Naive B cell (primary cell): ENCODE results near the gene SPOUT1. TPM values are rescaled to one million over a fixed set of nuclear protein-coding genes. Genes with fewer than 3 reads are reported as not detected.
"Not testable (repeated sequence)": the region's sequence is repeated elsewhere in the genome, so short reads cannot be mapped to it uniquely, and the experiment has no call there.

Experiments
- ATAC-seq, 2 donors: fragments of 150-1000 bp; cut with Tn5 transposase; 2 replicates each; pipeline ENCODE4 v1.10.0; 2021; ENCODE audit warnings: low read depth in 2 of 2, mild to moderate bottlenecking in 2 of 2, moderate library complexity in 2 of 2
- DNase-seq: peaks from one replicate; pipeline ENCODE4 v3.0.0; 2022
- H3K27ac Mint-ChIP-seq, 6 donors: one replicate each; pipeline ENCODE4 v1.8.0; 2020 to 2022; ENCODE audit warnings: mild to moderate bottlenecking in 6 of 6, mixed read lengths in 6 of 6, moderate library complexity in 5 of 6, inconsistent platforms in 2 of 6
- H3K27me3 Mint-ChIP-seq, 3 donors: one replicate each; pipeline ENCODE4 v1.8.0; 2021 to 2022; ENCODE audit warnings: mixed read lengths in 3 of 3, mild to moderate bottlenecking in 1 of 3
- H3K36me3 Mint-ChIP-seq, 2 donors: one replicate each; pipeline ENCODE4 v1.8.0; 2020 to 2022; ENCODE audit warnings: mixed read lengths in 2 of 2, inconsistent platforms in 1 of 2, mild to moderate bottlenecking in 1 of 2
- H3K4me1 Mint-ChIP-seq, 3 donors: one replicate each; pipeline ENCODE4 v1.8.0; 2020 to 2022; ENCODE audit warnings: mixed read lengths in 3 of 3, inconsistent platforms in 1 of 3, mild to moderate bottlenecking in 1 of 3, moderate library complexity in 1 of 3
- H3K4me3 Mint-ChIP-seq, 8 donors: one replicate each; pipeline ENCODE4 v1.8.0; 2020 to 2022; ENCODE audit warnings: mild to moderate bottlenecking in 8 of 8, mixed read lengths in 8 of 8, moderate library complexity in 8 of 8, inconsistent platforms in 2 of 8
- H3K9me3 Mint-ChIP-seq, 7 donors: one replicate each; pipeline ENCODE4 v1.8.0; 2020 to 2022; ENCODE audit warnings: mixed read lengths in 7 of 7, mild to moderate bottlenecking in 5 of 7, inconsistent platforms in 2 of 7, moderate library complexity in 1 of 7
- polyA plus RNA-seq, 6 donors: library from polyadenylated mRNA; unstranded; fragments of 300-500 nt; fragmentation: Illumina TruSeq; gene quantifications; one replicate each; pipeline ENCODE4 v1.2.3, GENCODE V29; 2021; ENCODE audit warnings: low read depth in 6 of 6

Gene SPOUT1
- polyA plus RNA-seq, 6 donors from 2014 or later: 38.6 to 60.4 (median 52.5) TPM

DNA sequence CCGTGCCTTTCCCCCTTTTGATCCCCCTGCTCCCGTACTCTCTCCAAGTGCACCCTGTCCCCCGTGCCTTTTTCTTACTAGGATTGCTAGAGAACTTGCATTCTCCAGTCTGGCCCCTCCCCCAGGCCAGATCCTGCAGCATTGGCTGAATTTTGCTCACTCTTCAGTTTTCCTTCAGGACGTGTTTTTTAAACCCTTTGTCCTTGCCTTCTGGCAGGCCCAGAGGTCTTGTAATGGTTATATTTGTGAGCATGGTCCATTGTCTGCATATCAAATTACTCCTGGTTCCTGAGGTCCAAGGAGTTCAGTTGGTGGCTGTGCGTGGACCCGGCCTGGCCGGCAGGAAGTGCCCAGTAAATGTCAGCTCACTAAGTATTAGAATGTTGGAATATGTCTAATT, 41.9 kb downstream of the SPOUT1 start:
- peak overlapping the region in 5 of 6 donors; percentile 46 to 97 (median 94) for H3K27ac Mint-ChIP-seq
- H3K4me1 Mint-ChIP-seq: peaks cover 20 to 32% (median 21%) of the 10 kb centered on the region in 3 donors
- DNase-seq (no peak), ATAC-seq (no peak)
- H3K4me3 Mint-ChIP-seq: peak overlapping the region; percentile 88 to 99 (median 96)
- no peaks in the 10 kb centered on the region for H3K9me3 Mint-ChIP-seq
- H3K27me3 Mint-ChIP-seq: no peaks in the 10 kb centered on the region
- H3K36me3 Mint-ChIP-seq: peaks cover 0 to under 1% of the 10 kb centered on the region in 2 donors

DNA sequence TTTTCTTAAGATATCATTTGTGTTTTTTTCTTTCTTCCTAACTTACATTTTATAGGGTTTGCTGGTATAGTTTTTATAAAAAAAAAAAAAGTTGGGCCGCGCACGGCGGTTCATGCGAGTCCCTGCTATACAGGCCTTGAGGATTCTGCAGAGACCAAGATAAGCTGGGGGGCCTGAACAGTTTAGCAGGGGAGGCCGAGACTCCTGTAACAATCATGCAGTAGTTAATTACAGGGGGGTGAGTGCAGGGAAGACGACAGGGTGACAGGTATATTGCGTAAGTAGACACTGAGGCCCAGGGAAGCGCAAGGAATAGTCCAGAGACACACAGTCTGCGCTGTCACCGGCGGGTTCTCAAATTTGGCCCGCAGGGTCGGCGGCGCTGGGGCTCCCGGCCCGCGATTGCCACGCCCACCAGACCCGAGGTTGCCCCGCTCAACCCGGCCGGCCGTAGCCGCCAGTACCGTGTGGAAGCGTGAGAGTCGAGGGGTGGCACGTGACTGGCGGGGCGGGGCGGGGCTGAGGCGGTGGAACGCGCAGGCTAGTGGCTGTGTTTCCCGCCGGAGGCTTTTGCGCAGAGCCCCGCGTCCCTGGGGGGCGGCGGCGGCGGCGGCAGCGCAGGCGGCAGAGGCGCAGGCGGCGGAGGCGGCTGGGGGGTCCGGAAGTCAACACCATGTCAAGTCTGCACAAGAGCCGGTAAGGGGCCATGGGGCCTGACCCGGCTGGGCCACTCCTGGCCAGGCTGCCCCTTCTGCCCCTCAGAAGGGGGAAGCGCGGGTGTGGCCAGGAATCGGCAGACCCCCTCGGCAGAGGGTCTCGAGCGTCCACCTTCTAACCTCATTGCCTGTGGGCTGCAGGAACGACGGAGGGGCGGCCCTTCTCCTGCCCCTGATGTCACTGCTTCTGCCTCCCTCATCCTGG, 42.7 kb downstream of the SPOUT1 start, which contains the start of gene TBC1D13:
TBC1D13 (plus strand) TSS at position 573 of the 921 bp plus-strand sequence; CDS start at position 674, 101 bp downstream.
- DNase-seq (peak; percentile 94), ATAC-seq (peak; percentile 94 to 95)
- Mint-ChIP-seq H3K27me3 (no peaks in the 10 kb centered on the region), H3K4me1 (peaks cover 20 to 33% (median 22%) of the 10 kb centered on the region in 3 donors), H3K9me3 (no peaks in the 10 kb centered on the region), H3K4me3 (peak within 1 kb of the TSS; percentile 88 to 99 (median 96)), H3K27ac (peak within 1 kb of the TSS; percentile 54 to 99 (median 94)), H3K36me3 (peaks cover 0 to under 1% of the 10 kb centered on the region in 2 donors)

DNA sequence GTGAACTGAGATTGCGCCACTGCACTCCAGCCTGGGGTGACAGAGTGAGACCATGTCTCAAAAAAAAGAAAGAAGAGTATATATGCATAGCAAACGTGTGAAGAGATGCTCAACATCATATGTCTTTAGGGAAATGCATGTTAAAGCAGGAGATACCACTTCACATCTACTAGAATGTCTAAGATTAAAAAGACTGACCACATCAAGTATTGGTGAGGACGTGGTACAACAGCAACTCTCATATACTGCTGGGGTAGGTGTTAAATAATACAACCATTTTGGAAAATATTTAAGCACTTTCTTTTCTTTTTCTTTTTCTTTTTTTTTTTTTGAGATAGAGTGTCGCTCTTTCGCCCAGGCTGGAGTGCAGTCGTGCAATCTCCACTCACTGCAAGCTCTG, 44.2 kb downstream of the SPOUT1 start:
- Mint-ChIP-seq H3K27ac (peak overlapping the region in 2 of 6 donors; percentile 70 to 74), H3K36me3 (peaks cover 0 to 7% of the 10 kb centered on the region in 2 donors), H3K27me3 (no peaks in the 10 kb centered on the region), H3K4me3 (peak overlapping the region in 6 of 8 donors; percentile 9 to 77 (median 38)), H3K4me1 (peaks cover 21 to 39% (median 29%) of the 10 kb centered on the region in 3 donors), H3K9me3 (peaks cover 0 to 6% (median 0%) of the 10 kb centered on the region in 7 donors)
- DNase-seq (no peak), ATAC-seq (no peak)

- ATAC-seq (no peak), DNase-seq (no peak)
- Mint-ChIP-seq H3K4me1 (peaks cover 12 to 25% (median 20%) of the 10 kb centered on the region in 3 donors), H3K27me3 (no peaks in the 10 kb centered on the region), H3K4me3 (no peak overlapping the region), H3K9me3 (peaks cover 0 to 6% (median 0%) of the 10 kb centered on the region in 7 donors), H3K27ac (no peak overlapping the region), H3K36me3 (peaks cover 0 to 7% of the 10 kb centered on the region in 2 donors)
These were observed 46.9 kb downstream of the SPOUT1 start for GRCh38 chr9:128782669-128783068.

DNA sequence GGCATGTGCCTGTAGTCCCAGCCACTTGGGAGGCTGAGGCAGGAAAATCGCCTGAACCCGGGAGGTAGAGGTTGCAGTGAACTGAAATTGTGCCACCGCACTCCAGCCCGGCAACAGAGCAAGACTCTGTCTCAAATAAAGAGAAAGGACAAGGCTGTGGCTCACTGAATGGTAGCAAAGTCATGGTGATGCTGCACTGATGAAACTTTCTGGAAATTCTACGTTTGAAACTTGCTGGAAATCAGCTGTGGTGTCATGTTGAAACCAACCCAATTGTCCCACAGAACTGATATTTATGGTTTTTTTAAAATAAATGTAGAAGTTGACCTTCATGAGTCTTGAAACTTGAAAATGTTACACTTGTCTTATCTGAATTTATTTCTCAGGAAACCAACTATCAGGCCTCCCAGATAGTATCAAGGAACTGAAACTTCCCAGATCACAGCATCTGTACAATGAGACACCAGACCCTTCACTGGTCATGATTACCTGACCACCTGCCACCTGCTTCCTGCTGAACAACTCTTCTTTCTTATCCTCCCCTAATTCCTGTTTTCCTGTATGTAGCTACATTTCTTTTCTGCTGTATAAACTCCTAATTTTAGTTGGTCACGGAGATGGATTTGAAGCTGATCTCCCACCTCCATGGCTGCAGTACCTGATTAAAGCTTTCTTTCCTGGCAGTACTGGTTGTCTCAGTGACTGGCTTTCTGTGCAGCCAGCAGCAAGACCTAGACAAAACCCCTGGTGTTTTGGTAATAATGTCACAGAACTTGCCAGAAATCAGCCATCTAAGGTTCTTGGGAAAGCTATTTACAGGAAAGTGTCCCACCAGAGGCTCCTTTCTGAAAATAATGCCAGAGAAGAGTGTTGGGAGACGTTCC, 48.2 kb downstream of the SPOUT1 start:
- Mint-ChIP-seq H3K4me1 (peaks cover 5 to 20% (median 12%) of the 10 kb centered on the region in 3 donors), H3K9me3 (peaks cover 0 to 6% (median 0%) of the 10 kb centered on the region in 7 donors), H3K4me3 (peak overlapping the region in 6 of 8 donors; percentile 26 to 68 (median 41)), H3K27me3 (no peaks in the 10 kb centered on the region), H3K27ac (peak overlapping the region in 5 of 6 donors; percentile 24 to 90 (median 60)), H3K36me3 (peaks cover 0 to 7% of the 10 kb centered on the region in 2 donors)
- DNase-seq: peak; percentile 24
- ATAC-seq: peak; percentile 68 to 74

GRCh38 chr9:128780093-128780492, 49.5 kb downstream of the SPOUT1 start:
- H3K36me3 Mint-ChIP-seq, H3K4me3 Mint-ChIP-seq, H3K9me3 Mint-ChIP-seq, DNase-seq, H3K27me3 Mint-ChIP-seq, H3K27ac Mint-ChIP-seq, ATAC-seq: not testable (repeated sequence)
- peaks cover 5 to 17% (median 12%) of the 10 kb centered on the region in 3 donors for H3K4me1 Mint-ChIP-seq

DNA sequence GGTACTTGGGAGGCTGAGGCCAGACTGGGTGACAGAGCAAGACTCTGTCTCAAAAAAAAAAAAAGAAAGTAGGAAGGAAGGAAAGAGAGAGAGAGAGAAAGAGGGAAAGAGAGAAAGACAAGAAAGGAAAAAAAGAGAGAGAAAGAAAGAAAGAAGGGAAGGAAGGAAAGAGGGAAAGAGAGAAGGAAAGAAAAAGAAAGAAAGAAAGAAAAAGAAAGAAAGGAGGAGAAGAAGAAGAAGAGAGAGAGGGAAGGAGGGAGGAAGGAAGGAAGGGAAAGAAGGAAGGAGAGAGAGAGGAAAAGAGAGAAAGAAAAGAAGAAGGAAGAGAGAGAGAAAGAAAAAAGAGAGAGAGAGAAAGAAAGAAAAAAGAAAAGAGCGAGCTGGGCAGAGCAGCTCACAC, 54.8 kb downstream of the SPOUT1 start:
- H3K27me3 Mint-ChIP-seq: no peaks in the 10 kb centered on the region
- H3K9me3 Mint-ChIP-seq: no peaks in the 10 kb centered on the region
- H3K36me3 Mint-ChIP-seq: peaks cover 0 to 8% of the 10 kb centered on the region in 2 donors
- no peak for ATAC-seq
- H3K4me1 Mint-ChIP-seq: peaks cover 15 to 27% (median 15%) of the 10 kb centered on the region in 3 donors
- DNase-seq: no peak
- H3K4me3 Mint-ChIP-seq: no peak overlapping the region
- no peak overlapping the region for H3K27ac Mint-ChIP-seq

DNA sequence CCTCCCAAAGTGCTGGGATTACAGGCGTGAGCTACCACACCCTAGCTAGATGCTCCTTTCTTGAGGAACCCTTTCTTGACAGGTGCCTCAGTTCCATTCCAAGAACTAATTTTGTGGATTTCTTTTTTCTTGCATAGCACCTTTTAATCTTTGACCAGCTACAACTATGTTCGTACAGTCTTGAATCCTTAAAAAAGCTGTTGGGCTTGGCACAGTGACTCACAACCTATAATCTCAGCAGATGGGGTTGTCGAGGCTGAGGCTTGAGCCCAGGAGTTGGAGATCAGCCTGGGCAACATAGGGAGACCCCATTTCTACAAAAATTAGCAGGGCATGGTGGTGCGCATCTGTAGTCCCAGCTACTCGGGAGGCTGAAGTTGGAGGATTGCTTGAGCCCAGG, 56.5 kb downstream of the SPOUT1 start:
- H3K4me3 Mint-ChIP-seq: peak overlapping the region in 7 of 8 donors; percentile 42 to 97 (median 95)
- DNase-seq: no peak
- H3K27ac Mint-ChIP-seq: peak overlapping the region in 5 of 6 donors; percentile 36 to 98 (median 97)
- no peak for ATAC-seq
- peaks cover 19 to 36% (median 27%) of the 10 kb centered on the region in 3 donors for H3K4me1 Mint-ChIP-seq
- no peaks in the 10 kb centered on the region for H3K9me3 Mint-ChIP-seq
- no peaks in the 10 kb centered on the region for H3K27me3 Mint-ChIP-seq
- peaks cover 0 to 8% of the 10 kb centered on the region in 2 donors for H3K36me3 Mint-ChIP-seq

GRCh38 chr9:128771745-128772519, 57.7 kb downstream of the SPOUT1 start, which contains the start of gene ZER1:
ZER1 (minus strand) TSS chr9:128771927; CDS start chr9:128755565, 16,362 bp downstream.
- Mint-ChIP-seq H3K36me3 (peaks cover 0 to 8% of the 10 kb centered on the region in 2 donors), H3K4me3 (peak within 1 kb of the TSS; percentile 94 to 97 (median 96)), H3K4me1 (peaks cover 24 to 46% (median 36%) of the 10 kb centered on the region in 3 donors), H3K27ac (peak within 1 kb of the TSS; percentile 96 to 98 (median 98)), H3K9me3 (no peaks in the 10 kb centered on the region), H3K27me3 (no peaks in the 10 kb centered on the region)
- ATAC-seq (peak; percentile 93 to 94), DNase-seq (peak; percentile 93)

DNA sequence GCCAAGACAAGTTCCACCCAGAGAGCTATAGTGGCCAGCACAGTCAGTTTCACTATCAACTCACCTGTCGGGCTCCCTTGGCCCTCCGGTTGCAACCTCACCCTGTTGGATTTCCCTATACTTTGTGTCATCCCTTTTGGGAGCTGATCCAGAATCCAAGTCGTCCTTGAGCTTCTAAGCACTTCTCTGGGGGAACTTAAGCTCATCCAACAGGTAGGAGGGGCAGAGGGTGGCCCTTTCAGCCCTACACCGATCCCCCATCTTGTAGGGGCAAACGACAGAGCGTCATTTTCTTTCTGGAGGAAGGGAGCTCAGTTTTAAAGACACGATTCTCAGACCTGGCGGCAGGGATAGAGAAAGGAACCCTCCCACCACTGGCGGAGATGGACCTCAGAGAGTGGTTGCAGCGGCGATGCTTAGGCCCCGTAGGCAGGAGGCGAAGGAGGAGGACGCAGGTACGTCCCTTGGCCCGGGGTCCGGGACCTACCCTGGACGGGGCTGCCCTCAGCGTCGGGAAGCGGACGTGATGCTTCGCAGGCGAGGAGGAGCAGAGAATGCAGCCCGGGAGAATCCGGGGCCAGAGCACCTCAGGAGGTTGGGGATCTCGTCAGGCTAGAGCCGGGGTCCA, 58.4 kb downstream of the SPOUT1 start:
- no peaks in the 10 kb centered on the region for H3K27me3 Mint-ChIP-seq
- H3K27ac Mint-ChIP-seq: peak overlapping the region; percentile 96 to 98 (median 96)
- H3K36me3 Mint-ChIP-seq: peaks cover 0 to 8% of the 10 kb centered on the region in 2 donors
- peak overlapping the region; percentile 94 to 97 (median 96) for H3K4me3 Mint-ChIP-seq
- H3K9me3 Mint-ChIP-seq: no peaks in the 10 kb centered on the region
- peaks cover 27 to 49% (median 36%) of the 10 kb centered on the region in 3 donors for H3K4me1 Mint-ChIP-seq
- peak; percentile 19 for DNase-seq
- ATAC-seq: peak; percentile 12 to 13

- no peak for DNase-seq
- Mint-ChIP-seq H3K27me3 (no peaks in the 10 kb centered on the region), H3K27ac (peak overlapping the region; percentile 96 to 98 (median 96)), H3K4me1 (peaks cover 28 to 50% (median 39%) of the 10 kb centered on the region in 3 donors), H3K4me3 (peak overlapping the region; percentile 94 to 97 (median 96)), H3K36me3 (peaks cover 0 to 8% of the 10 kb centered on the region in 2 donors), H3K9me3 (no peaks in the 10 kb centered on the region)
- ATAC-seq: no peak
These were observed 59.1 kb downstream of the SPOUT1 start for GRCh38 chr9:128770286-128771030.
